ENCODE data around the gene KLK5.
"Not testable (repeated sequence)": the region's sequence is repeated elsewhere in the genome, so short reads cannot be mapped to it uniquely, and the experiment has no call there.

The KLK5 gene, protein sequence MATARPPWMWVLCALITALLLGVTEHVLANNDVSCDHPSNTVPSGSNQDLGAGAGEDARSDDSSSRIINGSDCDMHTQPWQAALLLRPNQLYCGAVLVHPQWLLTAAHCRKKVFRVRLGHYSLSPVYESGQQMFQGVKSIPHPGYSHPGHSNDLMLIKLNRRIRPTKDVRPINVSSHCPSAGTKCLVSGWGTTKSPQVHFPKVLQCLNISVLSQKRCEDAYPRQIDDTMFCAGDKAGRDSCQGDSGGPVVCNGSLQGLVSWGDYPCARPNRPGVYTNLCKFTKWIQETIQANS

DNA sequence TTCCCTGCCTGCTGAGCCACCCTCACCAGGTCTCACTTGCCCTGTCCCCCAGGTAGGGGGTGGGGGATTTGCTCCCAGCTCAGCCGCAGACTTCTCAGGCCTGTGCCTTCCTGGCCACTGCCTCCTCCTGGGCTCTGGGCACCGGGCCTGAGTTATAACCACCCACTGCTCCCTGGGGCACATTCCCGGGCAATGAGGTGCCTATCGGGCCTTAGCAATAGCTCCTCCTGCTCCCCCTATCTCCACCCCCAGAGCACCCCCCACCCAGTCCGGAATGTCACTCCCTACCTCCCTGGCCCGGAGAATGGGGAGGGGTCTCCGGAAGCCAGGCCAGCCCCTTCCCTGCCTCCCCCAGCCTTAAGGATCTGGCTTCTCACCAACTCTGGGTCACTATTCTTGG lies at the start of gene KLK5:
KLK5 (minus strand) TSS at position 129 of the 400 bp plus-strand sequence. CDS start 381 bp downstream, outside the sequence.
- DNase-seq (ENCODE audit: low spot score): no peak

DNA sequence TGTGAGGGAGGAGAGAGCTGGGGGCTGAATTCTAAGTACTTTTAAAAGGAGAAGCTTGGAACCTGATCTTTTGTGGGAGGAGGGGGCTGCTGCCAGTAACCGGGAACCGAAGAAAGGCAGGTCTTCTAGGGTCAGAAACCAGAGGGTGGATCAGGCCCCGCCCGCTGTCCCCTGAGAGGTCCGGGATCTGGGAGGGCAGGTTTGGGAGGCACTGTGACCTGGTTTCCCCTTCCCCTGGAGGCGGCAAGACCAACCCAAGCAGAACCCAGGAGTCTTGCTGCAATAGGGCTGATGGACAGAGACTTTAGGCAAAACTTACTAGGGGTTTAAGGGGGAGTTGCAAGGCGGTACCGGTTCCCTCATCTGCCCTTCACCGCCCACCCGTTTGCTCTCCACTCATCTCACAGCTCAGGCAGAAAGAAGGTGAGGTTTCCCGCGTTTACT lies 49.3 kb upstream of the KLK5 start:
- DNase-seq (ENCODE audit: low spot score): no peak

DNA sequence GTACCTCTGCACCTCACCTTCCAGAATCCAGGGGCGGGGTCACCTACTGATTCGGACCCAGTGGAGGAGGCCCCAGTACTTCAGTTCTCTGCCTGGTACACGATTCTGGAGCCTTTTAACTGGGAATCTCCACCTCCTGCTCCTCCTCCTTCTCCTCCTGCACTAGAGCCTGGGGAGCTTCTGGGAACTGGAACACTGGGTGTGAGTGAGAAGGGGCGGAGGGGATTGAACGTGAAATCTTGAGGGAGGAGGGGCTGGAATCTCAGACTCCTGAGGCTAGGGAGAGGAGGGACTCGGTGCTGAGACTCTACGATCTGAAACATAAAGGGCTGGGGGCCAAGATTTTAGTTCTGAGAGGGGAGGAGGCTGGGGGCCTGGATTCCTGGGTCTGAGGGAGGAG lies 48.7 kb upstream of the KLK5 start, which contains the start of gene KLK8:
KLK8 (minus strand) TSS at position 90 of the 400 bp plus-strand sequence. CDS start 437 bp downstream, outside the sequence.
- DNase-seq (ENCODE audit: low spot score): no peak

DNA sequence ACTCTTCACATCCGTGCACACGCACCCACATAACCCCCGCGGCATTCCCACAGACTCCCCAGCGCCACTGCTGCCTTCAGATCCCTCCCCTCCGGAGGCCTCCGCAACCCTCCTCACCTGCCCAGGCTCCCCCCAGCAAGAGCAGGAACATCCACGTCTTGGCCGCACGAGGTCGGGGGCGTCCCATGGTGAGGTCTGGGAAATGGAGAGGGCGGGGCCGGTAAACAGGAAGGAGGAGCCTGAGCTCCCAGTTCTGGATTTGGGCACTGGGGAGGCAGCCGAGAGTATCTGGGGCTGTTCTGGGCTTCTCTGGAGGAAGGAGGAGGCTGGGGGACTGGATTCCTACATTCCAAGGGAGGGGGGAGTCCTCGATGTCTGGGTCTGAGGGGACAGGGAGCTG lies 48.1 kb upstream of the KLK5 start:
- peak; percentile 22 for DNase-seq (ENCODE audit: low spot score)

DNA sequence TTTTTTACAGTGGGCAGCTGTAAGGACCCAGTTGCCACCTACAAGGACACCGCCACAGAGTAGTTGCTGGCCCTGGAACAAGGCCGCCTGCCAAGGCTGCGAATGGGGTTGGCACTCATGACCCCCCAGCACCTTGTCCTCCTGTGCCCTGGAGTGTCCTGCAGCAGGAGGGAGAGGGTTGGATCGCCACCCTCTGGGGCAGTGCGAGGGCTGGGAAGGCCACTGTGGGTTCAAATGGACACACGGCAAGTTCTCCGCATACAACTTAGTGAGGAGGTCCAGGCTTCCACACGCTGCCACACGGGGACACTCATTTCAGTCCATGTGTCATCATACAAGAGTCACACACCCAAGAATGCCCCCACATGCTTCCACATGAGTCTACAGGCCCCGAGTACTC lies 47.6 kb upstream of the KLK5 start:
- DNase-seq (ENCODE audit: low spot score): no peak

DNA sequence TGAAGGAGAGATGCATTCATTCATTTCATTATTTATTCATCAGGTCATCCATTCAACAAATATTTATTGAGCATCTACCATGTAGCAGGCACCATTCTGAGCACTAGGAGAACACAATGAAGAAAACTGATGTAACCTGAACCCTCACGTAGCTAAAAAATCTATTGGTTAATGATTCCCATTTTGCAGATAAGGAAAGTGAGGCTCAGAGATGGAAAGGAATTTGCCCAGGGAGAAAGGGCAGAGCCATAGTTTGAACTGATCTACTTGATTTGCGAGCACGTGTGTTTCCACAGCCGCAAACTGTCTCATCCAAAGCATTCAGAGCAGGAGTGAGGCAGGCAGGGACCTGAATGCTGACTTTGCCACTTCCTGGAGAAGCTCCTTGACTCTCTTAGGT lies 45.8 kb upstream of the KLK5 start:
- no peak for DNase-seq (ENCODE audit: low spot score)

DNA sequence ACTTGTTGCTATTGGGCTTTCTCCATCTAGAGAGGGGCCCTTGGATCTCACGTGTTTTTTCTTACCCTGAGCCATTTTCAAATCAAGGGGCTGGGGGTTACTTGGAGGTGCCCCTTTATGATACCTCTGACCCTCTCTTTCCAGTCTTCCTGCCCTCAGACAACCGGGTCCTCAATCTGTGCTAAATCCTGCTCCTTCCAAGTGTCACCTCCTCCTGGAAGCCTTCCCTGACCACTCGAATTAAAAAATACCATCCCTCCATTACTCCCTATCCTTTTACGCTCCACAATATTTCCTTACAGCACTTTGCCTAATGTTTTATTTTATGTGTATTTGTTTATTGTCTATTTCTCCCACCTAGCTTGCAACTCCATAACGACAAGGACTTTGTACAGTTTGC lies 45.2 kb upstream of the KLK5 start:
- no peak for DNase-seq (ENCODE audit: low spot score)

DNA sequence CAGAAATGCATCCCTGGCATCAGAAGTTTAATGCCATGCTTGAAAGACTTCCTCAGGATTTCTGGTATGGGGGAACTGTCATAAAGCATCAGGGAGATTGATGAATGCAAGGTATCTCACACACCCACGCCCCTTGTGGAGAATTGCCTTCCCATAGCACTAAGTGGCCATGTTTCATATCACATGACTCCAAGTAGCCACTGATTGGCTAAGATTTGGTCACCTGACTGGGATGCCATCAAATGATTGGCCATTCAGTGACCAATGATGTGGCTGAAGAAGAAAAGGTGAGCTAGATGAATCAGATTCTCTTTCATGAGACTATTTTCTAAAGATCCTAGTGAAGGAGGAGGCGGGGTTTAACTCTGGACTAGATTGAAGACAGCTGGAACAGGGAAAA lies 41.3 kb upstream of the KLK5 start:
- no peak for DNase-seq (ENCODE audit: low spot score)

DNA sequence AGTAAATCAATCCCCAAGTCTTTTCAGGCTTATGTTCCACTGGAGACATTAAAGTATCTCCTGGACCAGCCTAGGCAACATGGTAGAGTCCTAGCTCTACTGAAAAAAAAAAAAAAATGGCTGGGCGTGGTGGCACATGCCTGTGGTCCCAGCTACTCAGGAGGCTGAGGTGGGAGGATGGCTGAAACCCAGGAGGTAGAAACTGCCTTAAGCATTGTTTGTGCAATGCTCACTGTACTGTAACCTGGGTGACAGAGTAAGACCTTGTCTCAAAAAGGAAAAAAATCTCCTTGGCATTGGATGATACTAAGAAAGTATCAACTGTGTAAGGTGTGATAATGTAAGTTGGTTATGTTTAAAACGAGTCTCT lies 39.8 kb upstream of the KLK5 start:
- no peak for DNase-seq (ENCODE audit: low spot score)

DNA sequence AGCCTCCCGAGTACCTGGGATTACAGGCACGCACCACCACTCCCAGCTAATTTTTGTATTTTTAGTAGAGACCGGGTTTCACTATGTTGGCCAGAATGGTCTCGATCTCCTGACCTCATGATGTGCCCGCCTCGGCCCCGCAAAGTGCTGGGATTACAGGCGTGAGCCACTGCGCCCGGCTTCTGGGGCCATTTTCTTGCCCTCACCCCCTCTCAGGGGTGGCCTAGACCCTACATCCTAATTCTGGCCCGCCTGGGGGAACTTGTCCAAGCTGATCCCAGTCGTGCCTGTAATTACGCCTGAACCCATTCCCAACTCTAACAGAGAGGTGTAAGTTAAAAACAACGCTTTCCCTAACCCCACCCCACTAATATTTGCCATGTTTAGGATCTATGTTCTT lies 31.6 kb upstream of the KLK5 start:
- DNase-seq (ENCODE audit: low spot score): not testable (repeated sequence)

DNA sequence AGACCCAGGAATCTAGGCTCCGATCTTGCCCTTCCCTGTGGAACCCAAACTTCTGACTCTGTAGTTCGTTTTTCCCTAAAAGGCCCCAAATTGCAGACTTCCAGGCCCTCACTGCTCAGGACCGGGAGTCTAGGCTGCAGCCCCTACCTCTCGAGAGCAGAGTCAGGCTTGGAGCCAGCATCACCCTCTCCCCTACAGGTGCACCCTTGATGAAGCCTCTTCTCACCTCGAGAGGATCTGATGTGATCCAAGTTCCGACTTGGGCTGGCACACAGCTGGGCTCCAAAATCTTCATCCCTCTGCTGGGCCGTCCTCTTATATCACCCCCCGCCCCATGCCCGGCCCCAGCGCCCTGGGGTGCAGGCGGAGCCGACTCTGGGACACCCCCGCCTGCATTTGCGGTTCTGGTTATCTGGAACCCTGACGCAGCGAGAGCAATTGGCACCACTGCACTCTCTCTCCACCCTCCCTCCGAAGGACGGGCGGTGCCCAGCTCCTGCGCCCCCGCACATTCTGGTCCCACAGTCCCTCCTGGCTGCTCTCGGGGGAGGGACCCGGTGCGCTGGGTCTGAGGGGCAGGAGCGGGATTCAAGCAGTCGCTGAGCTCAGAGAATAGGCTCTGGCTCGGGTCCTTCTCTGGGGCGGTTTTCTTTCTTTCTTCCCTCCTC lies 30.9 kb upstream of the KLK5 start, which contains the start of gene KLK7:
KLK7 (minus strand) TSS at position 293 of the 668 bp plus-strand sequence. CDS start 1,518 bp downstream, outside the sequence.
- no peak for DNase-seq (ENCODE audit: low spot score)

DNA sequence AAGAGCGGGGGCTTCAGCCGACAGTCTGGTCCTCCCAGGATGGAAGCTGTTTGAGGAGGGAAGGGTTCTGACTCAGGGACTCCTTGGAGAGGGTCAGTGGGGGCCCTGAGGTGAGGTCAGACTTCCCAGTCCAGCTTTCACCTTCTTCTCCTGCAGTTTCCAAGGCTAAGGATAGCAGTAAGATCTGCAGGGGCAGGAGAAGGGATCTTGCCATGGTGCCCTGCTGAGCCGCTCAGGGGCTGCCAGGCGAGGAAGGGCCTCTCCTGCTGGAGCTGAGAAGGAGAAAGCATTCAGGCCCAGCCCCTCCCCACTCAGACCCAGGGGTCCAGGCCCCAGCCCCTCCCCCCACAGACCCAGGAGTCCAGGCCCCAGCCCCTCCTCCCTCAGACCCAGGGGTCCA lies 29.3 kb upstream of the KLK5 start:
- DNase-seq (ENCODE audit: low spot score): no peak

DNA sequence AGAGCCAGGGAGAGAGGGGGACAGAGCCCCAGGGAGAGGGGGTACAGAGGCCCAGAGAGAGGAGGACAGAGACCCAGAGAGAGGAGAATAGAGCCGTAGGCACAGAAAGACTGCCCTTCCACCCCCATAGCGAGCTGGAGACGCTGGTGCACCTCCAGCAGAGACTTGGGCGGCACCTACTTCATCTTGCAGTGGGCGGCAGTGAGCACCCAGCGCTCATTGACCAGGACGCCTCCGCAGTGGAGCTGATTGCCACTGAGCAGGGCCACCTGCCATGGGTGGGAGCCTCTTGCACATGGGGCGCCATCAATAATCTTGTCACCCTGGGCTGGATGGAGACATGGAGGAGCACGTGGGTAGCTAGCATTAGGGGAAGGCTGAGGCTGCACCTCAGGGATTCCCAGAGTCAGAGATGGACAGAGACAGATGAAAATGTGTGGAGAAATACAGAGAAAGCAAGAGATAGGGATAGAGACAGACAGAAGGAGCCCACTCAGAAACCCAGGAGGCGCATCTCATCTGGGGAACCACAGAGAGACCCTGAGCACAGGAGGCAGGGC lies 28.8 kb upstream of the KLK5 start:
- no peak for DNase-seq (ENCODE audit: low spot score)

DNA sequence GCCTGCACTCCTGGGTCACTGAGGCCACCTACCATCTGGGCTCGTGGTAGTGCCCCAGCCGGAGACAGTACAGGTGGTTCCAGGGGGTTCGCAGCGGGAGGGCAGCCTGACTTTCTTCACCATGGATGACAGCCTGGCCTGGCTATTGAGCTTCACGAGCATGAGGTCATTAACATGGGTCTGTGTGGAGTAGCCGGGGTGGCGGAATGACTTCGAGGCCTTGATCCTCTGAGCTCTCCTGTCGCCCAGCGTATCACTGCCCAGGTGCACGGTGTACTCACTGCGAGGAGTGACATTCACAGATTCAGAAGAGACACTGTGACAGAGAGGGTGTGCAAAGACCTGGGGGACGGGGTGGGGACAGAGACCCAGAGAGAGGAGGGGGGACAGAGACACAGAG lies 27.4 kb upstream of the KLK5 start:
- DNase-seq (ENCODE audit: low spot score): no peak

DNA sequence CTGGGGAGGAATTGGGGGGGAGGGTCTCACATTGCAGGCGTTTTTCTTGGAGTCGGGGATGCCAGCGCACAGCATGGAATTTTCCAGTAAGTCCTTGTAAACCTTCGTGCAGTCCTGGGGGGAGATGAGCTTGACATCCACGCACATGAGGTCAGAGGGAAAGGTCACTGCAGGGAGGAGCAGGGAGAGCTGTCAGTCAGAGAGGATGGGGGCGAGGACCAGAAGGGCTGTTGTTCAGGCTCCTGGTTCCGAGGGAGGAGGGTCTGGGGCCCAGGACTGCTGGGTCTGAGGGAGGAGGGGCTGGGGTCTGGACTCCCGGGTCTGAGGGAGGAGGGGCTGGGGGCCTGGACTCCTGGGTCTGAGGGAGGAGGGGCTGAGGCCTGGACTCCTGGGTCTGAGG lies 26.9 kb upstream of the KLK5 start:
- no peak for DNase-seq (ENCODE audit: low spot score)

DNA sequence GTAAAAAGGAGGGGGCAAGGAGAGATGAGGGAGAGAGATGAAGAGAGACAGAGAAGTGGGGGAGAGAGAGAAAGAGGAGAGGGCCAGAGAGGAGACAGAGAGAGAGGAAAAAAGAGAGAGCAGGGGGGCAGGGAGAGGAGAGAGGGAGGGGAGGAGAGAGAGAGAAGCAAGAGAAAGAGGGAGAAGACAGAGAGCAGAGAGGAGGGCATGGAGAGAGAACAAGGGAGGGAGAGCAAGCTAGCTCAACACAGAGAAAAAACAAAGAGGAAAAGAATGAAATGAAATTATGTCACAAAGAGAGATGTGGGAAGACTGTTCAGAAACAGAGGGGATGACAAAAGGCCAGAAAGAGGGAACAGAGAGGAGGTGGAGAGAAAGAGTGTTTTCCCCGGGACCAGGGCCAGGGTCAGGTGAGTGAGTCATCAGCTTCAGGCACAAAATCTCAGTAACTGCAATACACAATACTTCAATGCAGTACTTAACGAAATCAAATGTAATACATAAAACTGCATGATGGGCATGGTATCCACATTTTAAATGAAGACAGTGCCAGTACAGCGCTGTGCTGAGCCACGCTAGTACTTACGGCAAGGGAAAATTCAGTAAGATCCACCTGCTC lies 26.0 kb upstream of the KLK5 start:
- DNase-seq (ENCODE audit: low spot score): no peak

DNA sequence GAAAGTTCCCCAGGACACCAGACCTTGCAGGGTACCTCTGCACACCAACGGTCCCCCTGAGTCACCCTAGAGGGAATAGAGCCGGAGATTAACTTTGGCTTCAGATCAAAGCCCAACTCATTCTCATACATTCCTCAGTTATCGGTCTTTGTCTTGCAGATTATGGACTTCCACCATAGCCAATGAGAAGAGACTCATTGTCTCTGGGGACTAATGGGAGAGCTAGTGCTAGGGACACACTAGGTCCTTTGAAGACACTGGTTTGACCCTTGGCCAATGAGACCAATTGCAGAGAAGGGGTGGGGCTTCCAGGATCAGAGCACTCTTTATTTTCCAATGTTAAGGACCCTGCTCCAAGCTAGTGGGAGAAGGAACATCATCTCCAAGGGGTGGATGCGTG lies 24.8 kb upstream of the KLK5 start:
- no peak for DNase-seq (ENCODE audit: low spot score)

DNA sequence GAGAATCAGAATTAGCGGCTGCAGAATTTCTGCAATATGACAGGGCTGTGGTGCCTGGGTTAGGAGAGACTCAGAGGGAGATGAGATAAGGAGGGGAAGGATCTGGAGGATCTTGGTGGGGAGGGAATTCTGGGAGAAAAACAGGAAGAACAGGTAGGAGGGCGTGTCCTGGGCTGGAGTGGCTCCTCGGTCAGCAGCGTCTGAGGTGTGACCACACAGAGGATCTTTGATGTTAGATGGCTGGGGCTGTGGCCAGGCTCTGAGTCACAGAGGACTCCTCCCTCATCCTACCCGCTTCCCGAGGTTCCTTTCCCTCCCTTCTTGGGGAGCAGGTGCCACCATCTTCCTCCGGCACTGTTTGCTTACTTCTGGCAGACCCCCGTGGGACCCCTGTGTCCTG lies 22.9 kb upstream of the KLK5 start:
- DNase-seq (ENCODE audit: low spot score): no peak

DNA sequence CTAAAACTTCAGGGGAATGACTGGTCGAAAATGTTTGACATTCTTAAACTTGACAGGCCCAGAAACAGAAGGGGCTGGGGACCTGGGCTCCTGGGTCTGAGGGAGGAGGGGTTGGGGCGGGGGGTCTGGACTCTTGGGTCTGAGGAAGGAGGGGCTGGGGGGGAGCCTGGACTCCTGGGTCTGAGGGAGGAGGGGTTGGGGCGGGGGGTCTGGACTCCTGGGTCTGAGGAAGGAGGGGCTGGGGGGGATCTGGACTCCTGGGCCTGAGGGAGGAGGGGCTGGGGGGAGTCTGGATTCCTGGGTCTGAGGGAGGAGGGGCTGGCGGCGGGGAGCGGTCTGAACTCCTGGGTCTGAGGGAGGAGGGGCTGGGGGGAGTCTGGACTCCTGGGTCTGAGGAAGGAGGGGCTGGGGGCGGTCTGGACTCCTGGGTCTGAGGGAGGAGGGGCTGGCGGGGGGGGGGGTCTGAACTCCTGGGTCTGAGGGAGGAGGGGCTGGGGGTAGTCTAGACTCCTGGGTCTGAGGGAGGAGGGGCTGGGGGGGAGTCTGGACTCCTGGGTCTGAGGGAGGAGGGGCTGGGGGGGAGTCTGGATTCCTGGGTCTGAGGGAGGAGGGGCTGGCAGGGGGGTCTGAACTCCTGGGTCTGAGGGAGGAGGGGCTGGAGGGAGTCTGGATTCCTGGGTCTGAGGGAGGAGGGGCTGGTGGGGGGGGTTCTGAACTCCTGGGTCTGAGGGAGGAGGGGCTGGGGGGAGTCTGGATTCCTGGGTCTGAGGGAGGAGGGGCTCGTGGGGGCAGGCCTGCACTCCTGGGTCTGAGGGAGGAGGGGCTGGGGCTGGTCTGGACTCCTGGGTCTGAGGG lies 22.1 kb upstream of the KLK5 start:
- DNase-seq (ENCODE audit: low spot score): no peak

DNA sequence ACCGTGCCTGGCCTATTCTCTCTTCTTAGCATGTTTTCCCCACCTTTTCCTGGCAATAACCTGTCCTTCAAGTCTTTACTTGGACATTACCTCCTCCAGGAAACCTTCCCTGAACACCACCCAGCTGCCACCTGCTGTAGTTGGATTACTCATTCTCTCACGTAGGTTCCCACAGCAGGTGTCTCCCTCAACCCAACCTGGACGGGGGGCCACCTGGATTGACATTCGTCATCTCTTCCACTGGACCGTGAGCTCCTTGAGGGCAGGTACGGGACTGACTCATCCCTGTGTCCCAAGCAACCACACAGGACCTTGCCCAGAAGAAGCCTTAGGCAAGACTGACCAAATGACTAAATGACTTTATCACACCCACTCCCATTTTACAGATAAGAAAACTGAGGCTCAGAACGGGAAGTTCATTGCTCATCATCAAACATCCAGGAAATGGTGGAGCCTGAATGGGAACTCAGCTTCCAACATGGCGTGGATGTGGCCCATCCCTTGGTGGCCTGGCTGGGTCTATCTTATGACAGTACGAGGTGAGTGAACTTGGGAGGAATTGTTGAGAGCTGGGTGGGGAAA lies 20.0 kb upstream of the KLK5 start:
- no peak for DNase-seq (ENCODE audit: low spot score)

DNA sequence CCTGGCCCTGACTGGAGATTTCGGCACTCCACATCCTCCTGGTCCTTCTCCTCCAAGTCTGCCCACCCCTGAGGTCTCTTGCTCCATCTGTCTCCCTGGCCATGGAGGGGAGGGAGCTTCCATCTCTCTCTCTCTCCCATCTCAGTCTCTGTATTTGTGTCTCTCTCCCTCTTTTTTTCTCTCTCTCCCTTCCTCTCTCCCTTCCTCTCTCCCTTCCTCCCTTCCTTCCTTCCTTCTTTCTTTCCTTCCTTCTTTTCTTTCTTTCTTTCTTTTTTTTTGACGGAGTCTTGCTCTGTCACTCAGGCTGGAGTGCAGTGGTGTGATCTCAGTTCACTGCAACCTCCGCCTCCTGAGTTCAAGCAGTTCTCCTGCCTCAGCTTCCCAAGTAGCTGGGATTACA lies 17.0 kb upstream of the KLK5 start:
- DNase-seq (ENCODE audit: low spot score): not testable (repeated sequence)

DNA sequence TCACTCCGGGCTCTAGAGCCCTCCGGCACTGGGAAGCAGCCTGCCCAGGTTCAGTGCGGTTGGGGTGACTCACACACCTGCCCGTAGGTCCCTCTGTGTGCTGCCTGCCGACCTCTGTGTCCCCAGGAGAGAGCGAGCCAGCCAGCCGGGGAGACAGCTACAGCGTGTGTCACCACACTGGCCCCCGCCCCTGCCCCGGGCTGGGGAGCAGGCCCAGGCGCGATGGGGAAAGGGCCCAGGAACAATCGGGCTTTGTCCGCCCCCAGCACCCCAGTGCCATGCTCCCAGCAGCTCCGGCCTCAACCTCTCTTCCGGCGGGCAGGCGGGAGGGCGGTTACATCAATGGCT lies 16.5 kb upstream of the KLK5 start, which contains the start of gene KLK6:
KLK6 (minus strand) TSS at position 179 of the 348 bp plus-strand sequence. CDS start 1,487 bp downstream, outside the sequence.
- DNase-seq (ENCODE audit: low spot score): no peak

Measured in D341Med (cell line).